Astrocyte (in vitro differentiated cells and primary cell): ENCODE measurements around the gene KATNB1. TPM values are rescaled to one million over a fixed set of nuclear protein-coding genes. Genes with fewer than 3 reads are reported as not detected.
A peak's percentile ranks its signal among the peaks of the same experiment; 100 is the strongest.

Source experiments
- DNase-seq: peaks from one replicate; pipeline ENCODE4 v3.0.0-alpha.2; 2010; ENCODE audit warnings: low read depth
- FAIRE-seq: peaks from 2 replicates; lab custom pipeline; 2011; peaks lifted over from hg19 to GRCh38; lab: Jason Lieb, UNC
- H2AFZ ChIP-seq: 2 replicates; pipeline ENCODE4 v1.6.0; 2012; ENCODE audit warnings: low read depth, low read length, inconsistent platforms
- H3K27ac ChIP-seq: 2 replicates; pipeline ENCODE4 v1.5.1; 2011; ENCODE audit warnings: low read depth, low read length, inconsistent platforms
- H3K27me3 ChIP-seq: 2 replicates; pipeline ENCODE4 v1.6.0; 2011; ENCODE audit warnings: low read length, inconsistent platforms; ENCODE audit not compliant: insufficient read depth
- H3K36me3 ChIP-seq: 2 replicates; pipeline ENCODE4 v1.5.1; 2011; ENCODE audit warnings: low read length, inconsistent platforms; ENCODE audit not compliant: insufficient read depth
- H3K4me1 ChIP-seq: 2 replicates; pipeline ENCODE4 v1.5.1; 2011; ENCODE audit warnings: low read length, inconsistent platforms; ENCODE audit not compliant: insufficient read depth
- H3K4me2 ChIP-seq: 2 replicates; pipeline ENCODE4 v1.6.0; 2012; ENCODE audit warnings: low read length, inconsistent platforms
- H3K4me3 ChIP-seq: 2 replicates; pipeline ENCODE4 v1.5.1; 2011; ENCODE audit warnings: low read depth, mild to moderate bottlenecking, low read length, inconsistent platforms; ENCODE audit not compliant: insufficient read depth
- H3K79me2 ChIP-seq: 2 replicates; pipeline ENCODE4 v1.6.0; 2012; ENCODE audit warnings: mild to moderate bottlenecking, low read length, inconsistent platforms; ENCODE audit not compliant: insufficient read depth
- H3K9ac ChIP-seq: 2 replicates; pipeline ENCODE4 v1.6.0; 2012; ENCODE audit warnings: mild to moderate bottlenecking, low read length, inconsistent platforms
- H3K9me3 ChIP-seq: 2 replicates; pipeline ENCODE4 v1.5.1; 2012; ENCODE audit warnings: low read depth, mild to moderate bottlenecking, low read length, inconsistent platforms; ENCODE audit not compliant: insufficient read depth
- H4K20me1 ChIP-seq: 2 replicates; pipeline ENCODE4 v1.6.0; 2012; ENCODE audit warnings: low read length, inconsistent platforms; ENCODE audit not compliant: insufficient read depth
- H3K27ac Mint-ChIP-seq: one replicate; pipeline ENCODE4 v1.8.0; 2021; ENCODE audit warnings: mild to moderate bottlenecking, mixed read lengths; ENCODE audit not compliant: unreplicated experiment
- H3K27me3 Mint-ChIP-seq: one replicate; pipeline ENCODE4 v1.8.0; 2021; ENCODE audit warnings: low read depth, mixed read lengths; ENCODE audit not compliant: unreplicated experiment
- H3K36me3 Mint-ChIP-seq: one replicate; pipeline ENCODE4 v1.8.0; 2021; ENCODE audit warnings: low read depth, mixed read lengths; ENCODE audit not compliant: unreplicated experiment
- H3K4me1 Mint-ChIP-seq: one replicate; pipeline ENCODE4 v1.8.0; 2021; ENCODE audit warnings: low read depth, mixed read lengths; ENCODE audit not compliant: unreplicated experiment
- H3K4me3 Mint-ChIP-seq: one replicate; pipeline ENCODE4 v1.8.0; 2021; ENCODE audit warnings: mild to moderate bottlenecking, moderate library complexity, mixed read lengths; ENCODE audit not compliant: unreplicated experiment
- H3K9me3 Mint-ChIP-seq: one replicate; pipeline ENCODE4 v1.8.0; 2021; ENCODE audit warnings: mild to moderate bottlenecking, mixed read lengths; ENCODE audit not compliant: unreplicated experiment
- EZH2 ChIP-seq: IDR thresholded peaks from 2 replicates; pipeline ENCODE4 v1.6.1; 2012; ENCODE audit warnings: mild to moderate bottlenecking, low read length, inconsistent platforms; ENCODE audit not compliant: insufficient read depth
- microRNA-seq: library from miRNA; unstranded; fragments of <30 nt; microRNA quantifications from one replicate; pipeline ENCODE4 v1.2.0, GENCODE V29; 2020
- total RNA-seq: library from RNA; stranded (reverse); gene quantifications from 2 replicates; pipeline ENCODE4 v1.2.1, GENCODE V29; 2021
- TF ChIP-seq, protein P1 (sequence below): IDR thresholded peaks from 2 replicates; pipeline ENCODE4 v1.5.1; 2011; ENCODE audit warnings: low read depth, mild to moderate bottlenecking, inconsistent platforms, low read length, moderate library complexity; ENCODE audit not compliant: insufficient read depth

Gene KATNB1
- total RNA-seq, 1 donor from 2014 or later, result 28.6 TPM

GRCh38 chr16:57805176-57805575 lies 69.6 kb downstream of the KATNB1 start:
- Mint-ChIP-seq H3K36me3 (no peaks in the 10 kb centered on the region), H3K27ac (peak overlapping the region; percentile 9), H3K9me3 (no peaks in the 10 kb centered on the region), H3K4me3 (no peak overlapping the region), H3K27me3 (no peaks in the 10 kb centered on the region), H3K4me1 (peaks cover 40% of the 10 kb centered on the region)
- Histone ChIP-seq H3K4me2 (no peak overlapping the region), H4K20me1 (peaks cover 11% of the 10 kb centered on the region), H3K9ac (no peak overlapping the region), H3K79me2 (peaks cover 19% of the 10 kb centered on the region), H3K4me3 (no peak overlapping the region), H3K9me3 (no peaks in the 10 kb centered on the region), H3K27ac (no peak overlapping the region), H2AFZ (no peak overlapping the region), H3K36me3 (no peaks in the 10 kb centered on the region), H3K27me3 (no peaks in the 10 kb centered on the region), H3K4me1 (peaks cover 45% of the 10 kb centered on the region)
- TF ChIP-seq, protein P1, sequence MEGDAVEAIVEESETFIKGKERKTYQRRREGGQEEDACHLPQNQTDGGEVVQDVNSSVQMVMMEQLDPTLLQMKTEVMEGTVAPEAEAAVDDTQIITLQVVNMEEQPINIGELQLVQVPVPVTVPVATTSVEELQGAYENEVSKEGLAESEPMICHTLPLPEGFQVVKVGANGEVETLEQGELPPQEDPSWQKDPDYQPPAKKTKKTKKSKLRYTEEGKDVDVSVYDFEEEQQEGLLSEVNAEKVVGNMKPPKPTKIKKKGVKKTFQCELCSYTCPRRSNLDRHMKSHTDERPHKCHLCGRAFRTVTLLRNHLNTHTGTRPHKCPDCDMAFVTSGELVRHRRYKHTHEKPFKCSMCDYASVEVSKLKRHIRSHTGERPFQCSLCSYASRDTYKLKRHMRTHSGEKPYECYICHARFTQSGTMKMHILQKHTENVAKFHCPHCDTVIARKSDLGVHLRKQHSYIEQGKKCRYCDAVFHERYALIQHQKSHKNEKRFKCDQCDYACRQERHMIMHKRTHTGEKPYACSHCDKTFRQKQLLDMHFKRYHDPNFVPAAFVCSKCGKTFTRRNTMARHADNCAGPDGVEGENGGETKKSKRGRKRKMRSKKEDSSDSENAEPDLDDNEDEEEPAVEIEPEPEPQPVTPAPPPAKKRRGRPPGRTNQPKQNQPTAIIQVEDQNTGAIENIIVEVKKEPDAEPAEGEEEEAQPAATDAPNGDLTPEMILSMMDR, result no peak
- no peak for TF ChIP-seq EZH2
- no peak for DNase-seq
- no peak for FAIRE-seq

Small RNA genes within 50 kb of the gene (microRNA-seq; reads per million reads assigned to microRNA genes)
- not detected for gene MIR6772

Other genes starting within 250 kb of the KATNB1 start
- 25.5 and 28.4 TPM in 2 replicates for gene DOK4, start 249.3 kb upstream of the KATNB1 start, total RNA-seq
- 7.8 and 8.8 TPM in 2 replicates for gene CCDC102A, start 199.2 kb upstream of the KATNB1 start, total RNA-seq
- 0.09 and 0.12 TPM in 2 replicates for gene ADGRG5, start 193.1 kb upstream of the KATNB1 start, total RNA-seq
- gene ADGRG1, start 107.1 kb upstream of the KATNB1 start, total RNA-seq, result 13.6 and 13.9 TPM in 2 replicates
- not detected in 2 replicates for gene ADGRG3, start 67.5 kb upstream of the KATNB1 start, total RNA-seq
- gene DRC7, start 41.0 kb upstream of the KATNB1 start, total RNA-seq, result not detected in 2 replicates
- 80.4 and 96.9 TPM in 2 replicates for gene KIFC3, start 66.7 kb downstream of the KATNB1 start, total RNA-seq
- not detected in 2 replicates for gene CNGB1, start 235.4 kb downstream of the KATNB1 start, total RNA-seq